Measurements from ENCODE around the gene GABRR2.

The GABRR2 gene

DNA sequence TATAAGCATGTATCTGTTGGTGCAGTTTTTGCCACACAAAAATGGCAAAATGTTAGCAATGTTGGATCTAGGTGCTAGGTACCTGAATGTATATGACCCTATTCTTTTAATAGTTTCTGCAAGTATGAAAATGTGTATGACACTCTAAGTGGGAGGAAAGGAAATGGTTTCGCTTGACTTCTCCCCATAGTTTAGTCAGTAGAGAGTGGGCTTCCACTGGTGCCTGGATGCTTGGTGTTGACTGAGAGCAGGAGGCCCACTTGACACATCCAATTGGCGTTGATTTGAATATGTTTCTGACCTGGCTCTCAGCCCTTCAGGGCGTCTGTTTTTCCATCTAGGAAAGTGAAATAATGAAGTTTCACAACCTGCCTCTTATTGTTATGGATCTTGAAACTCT, 56.2 kb downstream of the GABRR2 start:
- H3K4me2 ChIP-seq (ENCODE audit: low read depth, low read length) = no peak overlapping the region
- no peak overlapping the region for H3K27ac ChIP-seq (ENCODE audit: low read length)
- 0 out of 2 replicates have a peak, but pooled peaks cover 12% of the 10 kb centered on the region for H3K4me1 ChIP-seq (ENCODE audit: low read length)
- H3K9me3 ChIP-seq (replicated peaks; ENCODE audit: insufficient read depth, low read length) = no peaks in the 10 kb centered on the region
- no peak for DNase-seq
- H3K27me3 ChIP-seq (replicated peaks; ENCODE audit: insufficient read depth, low read length) = no peaks in the 10 kb centered on the region
- no peaks in the 10 kb centered on the region for H3K79me2 ChIP-seq (ENCODE audit: low read length)
- H3K9ac ChIP-seq (ENCODE audit: low read length) = no peak overlapping the region
- H3K4me3 ChIP-seq (ENCODE audit: low read length) = no peak overlapping the region
- no peaks in the 10 kb centered on the region for H3K36me3 ChIP-seq (replicated peaks; ENCODE audit: insufficient read depth, low read length)
- no peak overlapping the region for H2AFZ ChIP-seq (ENCODE audit: low read length)
- H4K20me1 ChIP-seq (ENCODE audit: insufficient read depth, low read length) = no peaks in the 10 kb centered on the region
- H3F3A ChIP-seq (ENCODE audit: insufficient read depth, low read length) = no peaks in the 10 kb centered on the region
- H3K9me2 ChIP-seq (replicated peaks; ENCODE audit: insufficient read depth, low read length) = no peaks in the 10 kb centered on the region
- TF ChIP-seq EZH2phosphoT487 (IDR thresholded peaks at IDR 0.05; ENCODE audit: low read length) (no peak), EZH2 (optimal IDR thresholded peaks at IDR 0.05; ENCODE audit: low read depth, low read length) (no peak)
- TF ChIP-seq, protein P1, sequence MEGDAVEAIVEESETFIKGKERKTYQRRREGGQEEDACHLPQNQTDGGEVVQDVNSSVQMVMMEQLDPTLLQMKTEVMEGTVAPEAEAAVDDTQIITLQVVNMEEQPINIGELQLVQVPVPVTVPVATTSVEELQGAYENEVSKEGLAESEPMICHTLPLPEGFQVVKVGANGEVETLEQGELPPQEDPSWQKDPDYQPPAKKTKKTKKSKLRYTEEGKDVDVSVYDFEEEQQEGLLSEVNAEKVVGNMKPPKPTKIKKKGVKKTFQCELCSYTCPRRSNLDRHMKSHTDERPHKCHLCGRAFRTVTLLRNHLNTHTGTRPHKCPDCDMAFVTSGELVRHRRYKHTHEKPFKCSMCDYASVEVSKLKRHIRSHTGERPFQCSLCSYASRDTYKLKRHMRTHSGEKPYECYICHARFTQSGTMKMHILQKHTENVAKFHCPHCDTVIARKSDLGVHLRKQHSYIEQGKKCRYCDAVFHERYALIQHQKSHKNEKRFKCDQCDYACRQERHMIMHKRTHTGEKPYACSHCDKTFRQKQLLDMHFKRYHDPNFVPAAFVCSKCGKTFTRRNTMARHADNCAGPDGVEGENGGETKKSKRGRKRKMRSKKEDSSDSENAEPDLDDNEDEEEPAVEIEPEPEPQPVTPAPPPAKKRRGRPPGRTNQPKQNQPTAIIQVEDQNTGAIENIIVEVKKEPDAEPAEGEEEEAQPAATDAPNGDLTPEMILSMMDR (IDR thresholded peaks at IDR 0.05; ENCODE audit: low read length) = no peak

DNA sequence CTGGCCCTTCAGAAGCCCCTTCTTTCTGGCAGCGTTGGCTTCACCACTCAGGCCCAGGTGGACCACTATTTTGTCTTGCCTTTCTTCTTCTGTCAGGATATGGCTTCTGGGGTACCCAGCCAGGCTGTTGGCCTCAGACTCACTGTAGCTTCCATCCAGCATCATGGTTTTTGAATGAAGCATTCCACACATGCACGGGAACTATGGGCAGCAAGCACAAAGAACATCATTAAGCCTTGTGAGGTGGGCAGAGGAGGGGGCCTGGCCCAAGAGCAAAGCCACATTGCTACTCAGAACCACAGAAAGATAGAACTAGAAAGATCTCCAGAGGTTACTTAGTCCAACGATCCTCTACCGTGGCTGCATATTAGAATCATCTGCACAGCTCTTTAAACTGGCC, 57.3 kb downstream of the GABRR2 start:
- Histone ChIP-seq H3K36me3 (replicated peaks; ENCODE audit: insufficient read depth, low read length) (no peaks in the 10 kb centered on the region), H3K9me2 (replicated peaks; ENCODE audit: insufficient read depth, low read length) (no peaks in the 10 kb centered on the region), H3K4me3 (ENCODE audit: low read length) (no peak overlapping the region), H3K4me1 (ENCODE audit: low read length) (peaks cover 21% of the 10 kb centered on the region), H2AFZ (ENCODE audit: low read length) (no peak overlapping the region), H3K9me3 (replicated peaks; ENCODE audit: insufficient read depth, low read length) (no peaks in the 10 kb centered on the region), H3K27me3 (replicated peaks; ENCODE audit: insufficient read depth, low read length) (no peaks in the 10 kb centered on the region), H4K20me1 (ENCODE audit: insufficient read depth, low read length) (no peaks in the 10 kb centered on the region), H3K27ac (ENCODE audit: low read length) (no peak overlapping the region), H3F3A (ENCODE audit: insufficient read depth, low read length) (no peaks in the 10 kb centered on the region), H3K4me2 (ENCODE audit: low read depth, low read length) (no peak overlapping the region), H3K79me2 (ENCODE audit: low read length) (no peaks in the 10 kb centered on the region), H3K9ac (ENCODE audit: low read length) (no peak overlapping the region)
- DNase-seq = no peak
- TF ChIP-seq, protein P1 (IDR thresholded peaks at IDR 0.05; ENCODE audit: low read length) = no peak
- TF ChIP-seq EZH2phosphoT487 (IDR thresholded peaks at IDR 0.05; ENCODE audit: low read length) (no peak), EZH2 (optimal IDR thresholded peaks at IDR 0.05; ENCODE audit: low read depth, low read length) (no peak)

DNA sequence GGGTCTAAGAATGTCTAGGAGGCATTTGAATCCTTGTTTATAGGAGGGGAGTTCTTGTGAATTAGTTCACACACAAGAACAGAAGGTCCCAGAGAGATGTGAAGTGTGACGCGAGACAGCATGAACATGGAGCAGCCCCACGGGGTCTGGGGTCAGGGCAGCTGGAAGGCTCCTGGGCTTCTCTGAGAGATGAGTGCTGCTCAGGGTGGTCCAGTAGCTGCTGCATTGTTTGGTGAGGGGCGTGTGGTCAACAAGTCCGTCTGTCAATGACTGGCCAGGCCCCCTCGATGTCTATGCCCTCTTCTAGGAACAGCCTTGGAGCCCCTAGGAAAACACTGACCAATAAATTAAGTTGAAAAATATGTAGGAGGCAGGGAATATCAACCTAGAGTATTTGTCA, 57.8 kb downstream of the GABRR2 start:
- no peaks in the 10 kb centered on the region for H3K27me3 ChIP-seq (replicated peaks; ENCODE audit: insufficient read depth, low read length)
- H3K36me3 ChIP-seq (replicated peaks; ENCODE audit: insufficient read depth, low read length) = no peaks in the 10 kb centered on the region
- no peak for TF ChIP-seq EZH2phosphoT487 (IDR thresholded peaks at IDR 0.05; ENCODE audit: low read length)
- TF ChIP-seq EZH2 (optimal IDR thresholded peaks at IDR 0.05; ENCODE audit: low read depth, low read length) = no peak
- TF ChIP-seq, protein P1 (IDR thresholded peaks at IDR 0.05; ENCODE audit: low read length) = no peak

More for the DNA sequence above, 57.8 kb downstream of the GABRR2 start:
- no peak for DNase-seq
- H3K27ac ChIP-seq (ENCODE audit: low read length) = no peak overlapping the region
- no peak overlapping the region for H2AFZ ChIP-seq (ENCODE audit: low read length)
- no peaks in the 10 kb centered on the region for H3K9me2 ChIP-seq (replicated peaks; ENCODE audit: insufficient read depth, low read length)
- no peaks in the 10 kb centered on the region for H3K9me3 ChIP-seq (replicated peaks; ENCODE audit: insufficient read depth, low read length)
- no peak overlapping the region for H3K9ac ChIP-seq (ENCODE audit: low read length)
- H3K4me2 ChIP-seq (ENCODE audit: low read depth, low read length) = no peak overlapping the region
- no peaks in the 10 kb centered on the region for H3F3A ChIP-seq (ENCODE audit: insufficient read depth, low read length)
- H3K4me1 ChIP-seq (ENCODE audit: low read length) = peaks cover 26% of the 10 kb centered on the region
- no peak overlapping the region for H3K4me3 ChIP-seq (ENCODE audit: low read length)
- H3K79me2 ChIP-seq (ENCODE audit: low read length) = no peaks in the 10 kb centered on the region
- no peaks in the 10 kb centered on the region for H4K20me1 ChIP-seq (ENCODE audit: insufficient read depth, low read length)
